ENCODE measurements around the gene TMX2.

DNA sequence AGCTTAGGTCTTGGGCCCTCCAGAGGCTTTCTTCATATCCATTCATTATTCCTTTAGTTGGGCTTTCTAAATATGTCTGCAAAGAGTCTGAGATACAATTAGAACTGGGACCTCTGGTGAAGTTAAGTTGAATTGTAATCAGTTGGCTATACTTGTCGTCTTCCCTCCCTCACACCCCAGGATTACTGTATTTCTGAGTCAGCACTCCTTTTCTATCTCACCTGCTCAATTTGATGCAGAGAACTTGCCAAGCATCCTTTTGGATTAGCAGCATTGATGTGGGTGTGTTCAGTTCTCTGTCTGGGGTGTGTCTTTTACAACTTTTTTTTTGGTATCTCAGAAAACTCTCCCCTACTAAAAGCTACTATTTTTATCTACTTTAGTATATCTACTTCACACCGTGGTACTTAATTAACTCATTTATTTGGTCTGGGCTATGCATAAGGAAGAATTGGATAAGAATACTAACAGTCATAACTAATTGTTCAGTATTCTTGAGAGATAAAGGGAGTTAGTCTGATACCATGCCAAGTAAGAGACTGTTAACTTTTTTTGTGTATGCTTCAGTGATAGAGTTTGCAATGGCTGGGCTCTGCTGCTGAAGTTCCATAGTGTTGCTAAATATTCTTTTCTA lies 64.3 kb downstream of the TMX2 start:
- no peak for TF ChIP-seq EZH2 (IDR thresholded peaks at IDR 0.05)
- no peak for TF ChIP-seq POLR2AphosphoS5 (IDR thresholded peaks at IDR 0.05; ENCODE audit: borderline replicate concordance, low read depth, low read length)
